ENCODE data around the gene MYRF. TPM values are rescaled to one million over a fixed set of nuclear protein-coding genes. Genes with fewer than 3 reads are reported as not detected.
A peak's percentile ranks its signal among the peaks of the same experiment; 100 is the strongest.

The MYRF gene
- total RNA-seq, 2 experiments from 2014 or later, result 0.31 to 0.49 TPM

GRCh38 chr11:61747192-61747966 lies 5.1 kb upstream of the MYRF start:
- POLR2A ChIA-PET, result no interaction called here
- peaks cover 10% of the 10 kb centered on the region for H3K4me1 ChIP-seq (ENCODE audit: insufficient read depth, low read length)
- no peak overlapping the region for H3K4me3 ChIP-seq (ENCODE audit: low read length)
- H3K27me3 ChIP-seq (ENCODE audit: control insufficient read depth in 1 of 2, insufficient read depth in 2 of 2, low read length in 2 of 2), result peaks cover 20 to 24% of the 10 kb centered on the region in 2 experiments
- DNase-seq (peak in 12 of 14 experiments; percentile 4 to 61 (median 22)), ATAC-seq (ENCODE audit: poor library complexity) (no peak)
- H3K36me3 ChIP-seq (ENCODE audit: insufficient read depth, low read length), result no peaks in the 10 kb centered on the region
- CTCF ChIA-PET, result interaction anchor here (1.0 kb wide), 1 partner anchor 41 kb away, joined by 3 read pairs; no protein-coding TSS in a partner anchor
- no peaks in the 10 kb centered on the region for H3K36me3 Mint-ChIP-seq (ENCODE audit: low read depth)
- no peak overlapping the region for H3K4me3 Mint-ChIP-seq
- peak; percentile 57 for TF ChIP-seq CTCF (IDR thresholded peaks at IDR 0.05)
- H3K27me3 Mint-ChIP-seq, result peaks cover 28% of the 10 kb centered on the region
- H3K27ac Mint-ChIP-seq, result no peak overlapping the region
- no peaks in the 10 kb centered on the region for H3K4me1 Mint-ChIP-seq (ENCODE audit: low read depth)
- no peak overlapping the region for H3K27ac ChIP-seq (ENCODE audit: low read depth in 1 of 2, low read length in 2 of 2)
- intact Hi-C loops (cut with DNase I, micrococcal nuclease), result no loop called here
- H3K9me3 Mint-ChIP-seq, result no peaks in the 10 kb centered on the region
- H3K9me3 ChIP-seq (ENCODE audit: control insufficient read depth in 1 of 2, insufficient read depth in 1 of 2, low read length in 2 of 2), result peaks cover 0 to 6% of the 10 kb centered on the region in 2 experiments

DNA sequence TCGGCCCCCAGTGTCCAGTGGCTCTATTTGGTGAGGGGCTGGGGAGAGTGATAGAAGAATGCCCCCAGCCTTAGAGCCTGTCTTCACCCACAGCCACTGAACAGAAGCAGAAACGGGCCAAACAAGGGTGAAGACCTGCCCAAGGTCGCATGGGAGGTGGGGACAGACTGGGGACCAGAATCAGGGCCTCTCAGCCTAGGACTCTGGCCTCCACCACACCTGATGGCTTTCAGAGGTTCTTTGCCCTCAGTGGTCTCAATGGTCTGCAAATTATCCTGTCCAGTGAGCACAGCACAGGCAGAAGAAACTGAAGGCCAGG lies 4.5 kb upstream of the MYRF start:
- H3K4me3 Mint-ChIP-seq, result no peak overlapping the region
- no peaks in the 10 kb centered on the region for H3K36me3 Mint-ChIP-seq (ENCODE audit: low read depth)
- ATAC-seq (ENCODE audit: poor library complexity) (no peak), DNase-seq (no peak)
- Histone ChIP-seq H3K4me3 (ENCODE audit: low read length) (no peak overlapping the region), H3K4me1 (ENCODE audit: insufficient read depth, low read length) (peaks cover 15% of the 10 kb centered on the region), H3K27me3 (ENCODE audit: control insufficient read depth in 1 of 2, insufficient read depth in 2 of 2, low read length in 2 of 2) (peaks cover 20 to 24% of the 10 kb centered on the region in 2 experiments), H3K27ac (ENCODE audit: low read depth in 1 of 2, low read length in 2 of 2) (no peak overlapping the region), H3K36me3 (ENCODE audit: insufficient read depth, low read length) (no peaks in the 10 kb centered on the region), H3K9me3 (ENCODE audit: control insufficient read depth in 1 of 2, insufficient read depth in 1 of 2, low read length in 2 of 2) (peaks cover 0 to 9% of the 10 kb centered on the region in 2 experiments)
- intact Hi-C loops (cut with DNase I, micrococcal nuclease), result no loop called here
- no peak overlapping the region for H3K27ac Mint-ChIP-seq
- POLR2A ChIA-PET, result no interaction called here
- H3K4me1 Mint-ChIP-seq (ENCODE audit: low read depth), result peaks cover under 1% of the 10 kb centered on the region
- H3K27me3 Mint-ChIP-seq, result peaks cover 29% of the 10 kb centered on the region
- no peak for TF ChIP-seq CTCF (IDR thresholded peaks at IDR 0.05)
- CTCF ChIA-PET, result interaction anchor here (1.0 kb wide), 1 partner anchor 40 kb away, joined by 3 read pairs; no protein-coding TSS in a partner anchor
- no peaks in the 10 kb centered on the region for H3K9me3 Mint-ChIP-seq

DNA sequence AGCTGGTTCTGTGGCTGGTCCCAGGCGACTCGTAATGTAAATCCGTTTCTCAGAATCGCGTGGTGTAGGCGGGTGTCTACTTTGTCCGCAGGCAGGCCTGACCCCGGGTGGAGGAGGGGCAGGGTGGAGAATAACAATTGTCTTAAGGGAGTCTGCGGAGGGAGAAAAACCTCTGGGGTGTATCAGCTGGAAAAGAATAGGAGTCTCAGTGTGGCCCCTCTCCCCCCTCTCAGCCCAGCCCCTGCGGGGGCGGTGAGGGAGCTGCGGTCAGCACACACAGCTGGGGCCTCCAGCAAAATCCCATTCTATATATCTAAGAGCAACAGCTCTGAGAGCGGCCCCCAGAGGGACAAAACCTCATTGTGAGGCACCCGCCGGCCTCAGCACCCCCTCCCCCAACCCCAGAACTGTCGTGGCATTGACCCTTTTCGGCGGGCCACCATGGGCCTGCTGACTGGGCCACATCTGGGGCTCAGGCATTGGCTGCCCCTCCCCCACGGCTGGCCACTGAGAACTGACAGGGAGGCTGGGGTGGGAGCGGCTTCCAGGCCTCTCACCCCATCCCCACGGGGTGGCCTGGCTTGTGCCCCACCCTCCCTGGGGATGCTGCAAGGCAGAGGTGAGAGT lies 2.7 kb upstream of the MYRF start:
- Mint-ChIP-seq H3K27ac (no peak overlapping the region), H3K36me3 (ENCODE audit: low read depth) (no peaks in the 10 kb centered on the region), H3K27me3 (peaks cover 41% of the 10 kb centered on the region), H3K4me1 (ENCODE audit: low read depth) (peaks cover 10% of the 10 kb centered on the region), H3K9me3 (no peaks in the 10 kb centered on the region), H3K4me3 (no peak overlapping the region)
- POLR2A ChIA-PET, result no interaction called here
- no peak for TF ChIP-seq CTCF (IDR thresholded peaks at IDR 0.05)
- no peak overlapping the region for H3K4me3 ChIP-seq (ENCODE audit: low read length)
- peaks cover 20 to 24% of the 10 kb centered on the region in 2 experiments for H3K27me3 ChIP-seq (ENCODE audit: control insufficient read depth in 1 of 2, insufficient read depth in 2 of 2, low read length in 2 of 2)
- CTCF ChIA-PET, result no interaction called here
- ATAC-seq (ENCODE audit: poor library complexity), result no peak
- intact Hi-C loops (cut with DNase I, micrococcal nuclease), result no loop called here
- peaks cover 0 to 9% of the 10 kb centered on the region in 2 experiments for H3K9me3 ChIP-seq (ENCODE audit: control insufficient read depth in 1 of 2, insufficient read depth in 1 of 2, low read length in 2 of 2)
- no peak overlapping the region for H3K27ac ChIP-seq (ENCODE audit: low read depth in 1 of 2, low read length in 2 of 2)
- H3K4me1 ChIP-seq (ENCODE audit: insufficient read depth, low read length), result peaks cover 17% of the 10 kb centered on the region
- H3K36me3 ChIP-seq (ENCODE audit: insufficient read depth, low read length), result no peaks in the 10 kb centered on the region
- no peak for DNase-seq

Data from CD4-positive, alpha-beta T cell (primary cell).